NCI-H748 treated with DMSO at 0.1 percent for 48 hours (cell line): ENCODE results near the gene CAMK2B.

Experiments used
- DNase-seq: peaks from one replicate; lab custom pipeline; 2025; lab: John Stamatoyannopoulos, UW

CAMK2B gene

GRCh38 chr7:44308596-44309270 lies 16.7 kb downstream of the CAMK2B start:
- no peak for DNase-seq

GRCh38 chr7:44307905-44308595 lies 17.3 kb downstream of the CAMK2B start:
- DNase-seq = no peak

DNA sequence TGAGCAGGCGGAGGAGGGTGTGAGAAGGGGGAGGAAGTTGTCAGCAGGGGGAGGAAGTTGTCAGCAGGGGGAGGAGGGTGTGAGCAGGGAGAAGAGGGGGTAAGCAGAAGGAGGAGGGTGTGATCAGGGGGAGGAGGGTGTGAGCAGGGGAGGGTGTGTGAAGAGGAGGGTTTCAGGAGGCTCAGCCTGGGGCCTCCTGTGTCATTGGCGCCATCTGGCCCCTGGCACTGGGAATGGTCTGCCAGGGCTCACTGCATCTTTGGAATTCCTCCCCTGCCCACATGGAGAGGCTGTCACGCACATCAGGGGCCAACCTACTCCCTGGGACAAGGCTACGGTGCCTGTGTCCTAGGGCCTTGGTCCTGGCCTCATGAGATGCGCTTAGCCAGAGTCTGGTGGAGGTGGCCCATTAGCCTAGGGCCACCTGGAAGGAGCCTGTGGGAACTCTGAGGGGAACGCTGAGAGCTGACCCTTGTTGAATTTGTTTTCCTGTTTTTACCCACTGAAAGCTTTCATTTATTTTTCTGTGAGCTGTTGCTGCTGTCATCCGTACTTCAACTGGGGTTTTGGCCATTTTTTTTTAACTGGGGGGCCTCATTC lies 18.0 kb downstream of the CAMK2B start:
- DNase-seq = no peak

DNA sequence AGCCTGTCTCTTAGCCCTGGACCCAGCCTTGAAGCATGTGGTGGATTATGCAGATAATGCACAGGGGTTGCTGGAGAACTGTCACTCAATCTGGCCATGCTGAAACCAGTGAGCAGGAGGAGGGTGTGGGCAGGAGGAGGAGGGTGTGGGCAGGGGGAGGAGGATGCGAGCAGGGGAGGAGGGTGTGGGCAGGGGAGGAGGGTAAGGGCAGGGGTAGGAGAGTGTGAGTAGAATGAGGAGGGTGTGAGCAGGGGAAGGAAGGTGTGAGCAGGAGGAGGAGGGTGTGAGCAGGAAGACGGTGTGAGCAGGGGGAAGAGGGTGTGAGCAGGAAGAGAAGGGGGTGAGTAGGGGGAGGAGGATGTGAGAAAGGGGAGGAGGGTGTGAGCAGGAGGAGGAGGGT lies 18.8 kb downstream of the CAMK2B start:
- no peak for DNase-seq

DNA sequence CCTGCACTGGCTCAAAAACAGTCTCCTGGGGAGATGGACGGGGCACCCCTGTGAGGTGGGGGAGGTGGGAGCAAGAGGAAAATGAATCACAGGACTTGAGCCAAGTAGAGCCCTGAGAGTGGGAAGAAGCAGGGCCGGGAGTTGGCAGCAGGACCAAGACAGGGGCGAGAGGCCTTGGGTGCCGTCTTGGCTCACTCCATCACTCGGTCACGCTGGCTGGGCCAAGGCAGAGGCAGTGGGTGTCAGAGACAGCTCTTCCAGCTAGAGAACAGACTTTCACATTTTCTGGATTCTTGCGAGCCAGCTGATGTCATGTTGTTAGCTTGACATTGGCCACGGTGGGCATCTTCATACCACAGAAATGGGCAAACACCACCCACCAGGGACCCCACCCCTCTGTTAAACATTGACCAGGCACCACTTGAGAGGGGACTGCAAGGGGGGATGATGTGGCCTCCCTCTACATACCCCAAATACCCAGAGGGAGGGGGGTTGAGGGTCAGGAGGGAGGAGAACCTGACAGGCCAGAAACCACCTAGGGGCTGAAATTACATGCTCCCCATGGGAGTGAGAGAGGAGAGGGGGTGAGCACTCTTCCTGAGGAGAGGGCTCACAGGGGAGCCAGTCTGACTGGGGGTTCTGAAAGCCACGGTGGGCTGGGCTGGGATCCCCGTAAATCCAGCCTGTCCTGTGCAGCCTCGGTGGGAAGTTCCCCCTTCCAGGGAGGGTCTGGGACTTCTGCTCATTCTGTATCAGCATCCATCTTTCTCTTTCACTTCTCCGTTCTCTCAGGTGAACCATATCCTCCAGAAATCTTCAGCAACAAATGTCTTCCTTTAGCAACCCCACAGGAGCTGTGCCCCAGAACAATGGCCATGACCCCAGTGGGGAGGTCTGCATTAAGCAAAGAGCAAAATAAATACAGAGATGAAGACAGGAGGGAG lies 19.6 kb downstream of the CAMK2B start:
- no peak for DNase-seq

- DNase-seq = no peak
These were observed 30.9 kb downstream of the CAMK2B start for GRCh38 chr7:44294325-44295069.

GRCh38 chr7:44293561-44294324 lies 31.7 kb downstream of the CAMK2B start:
- no peak for DNase-seq

DNA sequence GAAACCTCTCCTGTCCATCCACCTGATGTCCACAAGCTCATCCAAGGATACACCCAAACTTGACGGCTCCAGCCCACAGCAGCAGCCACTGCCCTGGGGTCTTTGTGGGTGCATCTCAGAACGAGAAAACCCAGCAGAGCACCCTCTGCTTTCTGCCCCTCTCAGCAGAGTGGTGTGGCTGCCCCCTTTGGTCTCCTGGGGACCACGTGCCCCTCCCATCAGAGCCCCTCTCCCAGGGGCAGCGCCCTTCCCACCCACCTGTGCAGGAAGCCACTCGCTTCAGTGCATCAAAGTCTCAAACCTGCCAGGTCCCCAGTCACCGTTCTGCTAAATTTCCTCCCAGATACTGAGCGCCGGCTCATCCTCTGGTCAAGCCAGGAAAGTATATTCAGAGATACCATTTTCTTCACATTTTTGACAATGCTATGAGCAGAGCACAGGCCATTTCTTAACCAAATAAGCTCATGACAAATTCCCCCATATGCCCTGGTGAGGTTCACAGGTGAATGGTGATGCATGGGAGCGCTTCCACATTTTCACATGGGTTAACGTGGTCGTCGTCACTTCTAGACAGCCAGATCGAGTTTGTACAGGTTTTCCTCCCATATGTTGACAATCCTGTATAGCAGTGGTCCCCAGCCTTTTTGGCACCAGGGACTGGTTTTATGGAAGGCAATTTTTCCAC lies 32.4 kb downstream of the CAMK2B start:
- DNase-seq = no peak

GRCh38 chr7:44292420-44292817 lies 33.0 kb downstream of the CAMK2B start:
- DNase-seq = no peak

- DNase-seq = no peak
These were observed 33.5 kb downstream of the CAMK2B start for GRCh38 chr7:44291733-44292419.

DNA sequence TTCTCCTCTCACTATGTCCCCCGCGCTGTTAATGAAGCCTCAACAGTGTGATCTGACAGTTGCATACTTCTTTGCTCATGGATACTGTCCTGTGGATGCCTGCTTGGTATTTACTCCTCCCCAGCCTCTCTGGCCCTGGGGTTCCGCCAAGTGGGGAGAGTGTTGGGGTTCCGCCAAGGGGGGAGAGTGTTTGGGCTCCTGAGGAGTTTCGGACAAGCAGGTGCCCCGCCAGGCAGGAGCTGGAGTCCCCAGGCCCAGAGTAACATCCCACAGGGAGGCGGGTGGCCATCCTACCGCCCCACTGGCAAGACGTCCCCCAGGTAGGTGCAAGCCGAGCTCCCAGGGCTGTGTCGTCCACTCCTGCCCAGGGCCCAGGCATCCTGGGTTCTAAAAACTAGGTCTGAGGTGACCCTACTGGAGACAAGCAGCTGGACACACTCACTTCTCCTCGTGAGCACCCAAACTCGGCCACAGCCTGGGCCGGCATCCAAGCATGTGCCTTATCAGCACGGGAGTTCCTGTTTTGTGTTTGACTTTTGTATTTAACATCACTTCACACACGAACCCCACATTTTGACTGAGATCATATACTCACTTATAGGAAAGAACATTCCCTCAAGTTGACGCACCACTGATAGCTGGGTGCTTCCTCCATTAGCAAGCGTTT lies 34.2 kb downstream of the CAMK2B start:
- no peak for DNase-seq

- no peak for DNase-seq
These were observed 35.2 kb downstream of the CAMK2B start for GRCh38 chr7:44290252-44290620.

GRCh38 chr7:44289341-44290251 lies 35.8 kb downstream of the CAMK2B start:
- DNase-seq = no peak

- no peak for DNase-seq
These were observed 36.5 kb downstream of the CAMK2B start for GRCh38 chr7:44288811-44289340.

- no peak for DNase-seq
These were observed 37.1 kb downstream of the CAMK2B start for GRCh38 chr7:44288381-44288685.

- DNase-seq = no peak
These were observed 37.7 kb downstream of the CAMK2B start for GRCh38 chr7:44287488-44288380.
